Mesothelial cell of epicardium (in vitro differentiated cells): ENCODE measurements around the gene FAM171A2. TPM values are rescaled to one million over a fixed set of nuclear protein-coding genes. Genes with fewer than 3 reads are reported as not detected.
A peak's percentile ranks its signal among the peaks of the same experiment; 100 is the strongest.
"Not testable (repeated sequence)": the region's sequence is repeated elsewhere in the genome, so short reads cannot be mapped to it uniquely, and the experiment has no call there.

ENCODE experiments used
- DNase-seq, 2 experiments: peaks; one replicate each; pipeline ENCODE4 v3.0.0; 2021; ENCODE audit warnings: low spot score in 2 of 2; ENCODE audit not compliant: unreplicated experiment in 2 of 2
- H3K27ac Mint-ChIP-seq: 2 replicates; pipeline ENCODE4 v1.8.0; 2021; ENCODE audit warnings: mixed read lengths
- H3K27me3 Mint-ChIP-seq: 2 replicates; pipeline ENCODE4 v1.8.0; 2021; ENCODE audit warnings: low read depth, mixed read lengths
- H3K36me3 Mint-ChIP-seq: 2 replicates; pipeline ENCODE4 v1.8.0; 2021; ENCODE audit warnings: mixed read lengths
- H3K4me1 Mint-ChIP-seq: 2 replicates; pipeline ENCODE4 v1.8.0; 2021; ENCODE audit warnings: mixed read lengths
- H3K4me3 Mint-ChIP-seq: 2 replicates; pipeline ENCODE4 v1.8.0; 2021; ENCODE audit warnings: mild to moderate bottlenecking, moderate library complexity, mixed read lengths
- H3K9me3 Mint-ChIP-seq: 2 replicates; pipeline ENCODE4 v1.8.0; 2021; ENCODE audit warnings: mixed read lengths
- total RNA-seq: library from RNA; stranded (reverse); gene quantifications from 3 replicates; pipeline ENCODE4 v1.2.1, GENCODE V29; 2021
- TF ChIP-seq, protein P1 (sequence below): fragments of 200-600 bp; sonication (generic); IDR thresholded peaks from one replicate; pipeline ENCODE4 v1.5.0; 2021; ENCODE audit warnings: antibody characterized with exemption; ENCODE audit not compliant: unreplicated experiment

The FAM171A2 gene
- total RNA-seq, 1 donor from 2014 or later = 64.7 TPM

GRCh38 chr17:44334315-44334714 is 29.3 kb downstream of the FAM171A2 start:
- H3K27ac Mint-ChIP-seq = no peak overlapping the region
- no peak for DNase-seq

DNA sequence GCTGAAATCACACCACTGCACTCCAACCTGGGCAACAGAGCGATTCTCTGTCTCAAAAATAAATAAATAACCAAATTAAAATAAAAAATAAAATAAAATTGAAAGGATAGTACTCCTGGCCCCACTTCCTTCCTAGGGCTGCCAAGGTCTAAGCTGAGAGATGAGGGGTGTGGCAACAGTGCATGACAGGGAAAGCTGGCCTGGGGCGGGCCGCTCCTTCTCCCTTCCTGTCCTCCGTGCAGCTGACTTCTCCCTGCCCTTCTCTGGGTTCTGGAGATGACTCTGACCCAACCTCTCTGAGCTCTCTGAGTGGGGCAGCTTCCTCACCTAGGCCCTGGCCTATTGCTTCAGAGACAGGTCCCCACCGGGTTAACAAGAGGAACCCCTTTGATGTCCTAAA is 30.3 kb downstream of the FAM171A2 start:
- no peak overlapping the region for H3K27ac Mint-ChIP-seq
- no peak overlapping the region for H3K4me3 Mint-ChIP-seq
- no peaks in the 10 kb centered on the region for H3K36me3 Mint-ChIP-seq
- peaks cover 7% of the 10 kb centered on the region for H3K27me3 Mint-ChIP-seq
- no peaks in the 10 kb centered on the region for H3K9me3 Mint-ChIP-seq
- no peaks in the 10 kb centered on the region for H3K4me1 Mint-ChIP-seq
- DNase-seq = no peak
- TF ChIP-seq, protein P1, sequence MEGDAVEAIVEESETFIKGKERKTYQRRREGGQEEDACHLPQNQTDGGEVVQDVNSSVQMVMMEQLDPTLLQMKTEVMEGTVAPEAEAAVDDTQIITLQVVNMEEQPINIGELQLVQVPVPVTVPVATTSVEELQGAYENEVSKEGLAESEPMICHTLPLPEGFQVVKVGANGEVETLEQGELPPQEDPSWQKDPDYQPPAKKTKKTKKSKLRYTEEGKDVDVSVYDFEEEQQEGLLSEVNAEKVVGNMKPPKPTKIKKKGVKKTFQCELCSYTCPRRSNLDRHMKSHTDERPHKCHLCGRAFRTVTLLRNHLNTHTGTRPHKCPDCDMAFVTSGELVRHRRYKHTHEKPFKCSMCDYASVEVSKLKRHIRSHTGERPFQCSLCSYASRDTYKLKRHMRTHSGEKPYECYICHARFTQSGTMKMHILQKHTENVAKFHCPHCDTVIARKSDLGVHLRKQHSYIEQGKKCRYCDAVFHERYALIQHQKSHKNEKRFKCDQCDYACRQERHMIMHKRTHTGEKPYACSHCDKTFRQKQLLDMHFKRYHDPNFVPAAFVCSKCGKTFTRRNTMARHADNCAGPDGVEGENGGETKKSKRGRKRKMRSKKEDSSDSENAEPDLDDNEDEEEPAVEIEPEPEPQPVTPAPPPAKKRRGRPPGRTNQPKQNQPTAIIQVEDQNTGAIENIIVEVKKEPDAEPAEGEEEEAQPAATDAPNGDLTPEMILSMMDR = no peak

More at GRCh38 chr17:44334315-44334714, 29.3 kb downstream of the FAM171A2 start:
- Mint-ChIP-seq H3K36me3 (no peaks in the 10 kb centered on the region), H3K4me3 (no peak overlapping the region), H3K27me3 (peaks cover 7% of the 10 kb centered on the region), H3K9me3 (no peaks in the 10 kb centered on the region), H3K4me1 (no peaks in the 10 kb centered on the region)
- TF ChIP-seq, protein P1 = no peak

DNA sequence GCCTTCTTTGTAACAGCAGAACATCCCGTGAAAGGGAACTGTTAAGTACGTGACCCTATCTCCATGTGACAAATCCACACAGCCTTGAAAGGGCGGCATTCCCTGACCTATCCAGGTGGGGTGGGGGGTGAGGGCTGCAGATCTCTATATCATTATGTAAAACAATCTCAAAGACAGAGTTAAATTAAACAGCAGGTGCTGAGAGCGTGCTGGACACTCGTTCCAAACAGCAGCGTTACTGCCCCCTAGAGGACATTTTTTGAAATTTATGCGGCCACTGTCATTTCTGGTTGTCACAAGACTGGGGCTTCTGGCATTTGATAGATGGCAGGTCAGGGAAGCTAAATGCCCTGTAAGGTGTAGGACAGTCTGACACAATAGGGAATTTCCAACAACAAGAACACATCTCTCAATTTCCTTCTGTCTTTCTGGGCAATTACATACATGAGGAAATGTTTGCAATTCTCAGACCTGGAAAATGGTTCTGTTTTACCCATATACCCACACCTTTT is 32.3 kb downstream of the FAM171A2 start:
- Mint-ChIP-seq H3K36me3 (no peaks in the 10 kb centered on the region), H3K9me3 (no peaks in the 10 kb centered on the region), H3K4me3 (no peak overlapping the region), H3K27ac (no peak overlapping the region), H3K27me3 (peaks cover 4% of the 10 kb centered on the region), H3K4me1 (peaks cover 4% of the 10 kb centered on the region)
- DNase-seq = peak in 1 of 2 experiments; percentile 74
- TF ChIP-seq, protein P1 = peak; percentile 84

GRCh38 chr17:44330263-44330662 is 33.4 kb downstream of the FAM171A2 start:
- not testable (repeated sequence) for H3K36me3 Mint-ChIP-seq, H3K9me3 Mint-ChIP-seq, H3K27me3 Mint-ChIP-seq, H3K27ac Mint-ChIP-seq, DNase-seq, H3K4me1 Mint-ChIP-seq, H3K4me3 Mint-ChIP-seq

GRCh38 chr17:44329516-44329915 is 34.1 kb downstream of the FAM171A2 start:
- H3K36me3 Mint-ChIP-seq, H3K9me3 Mint-ChIP-seq, H3K4me3 Mint-ChIP-seq, H3K27ac Mint-ChIP-seq, DNase-seq, H3K27me3 Mint-ChIP-seq: not testable (repeated sequence)
- peaks cover 12% of the 10 kb centered on the region for H3K4me1 Mint-ChIP-seq

DNA sequence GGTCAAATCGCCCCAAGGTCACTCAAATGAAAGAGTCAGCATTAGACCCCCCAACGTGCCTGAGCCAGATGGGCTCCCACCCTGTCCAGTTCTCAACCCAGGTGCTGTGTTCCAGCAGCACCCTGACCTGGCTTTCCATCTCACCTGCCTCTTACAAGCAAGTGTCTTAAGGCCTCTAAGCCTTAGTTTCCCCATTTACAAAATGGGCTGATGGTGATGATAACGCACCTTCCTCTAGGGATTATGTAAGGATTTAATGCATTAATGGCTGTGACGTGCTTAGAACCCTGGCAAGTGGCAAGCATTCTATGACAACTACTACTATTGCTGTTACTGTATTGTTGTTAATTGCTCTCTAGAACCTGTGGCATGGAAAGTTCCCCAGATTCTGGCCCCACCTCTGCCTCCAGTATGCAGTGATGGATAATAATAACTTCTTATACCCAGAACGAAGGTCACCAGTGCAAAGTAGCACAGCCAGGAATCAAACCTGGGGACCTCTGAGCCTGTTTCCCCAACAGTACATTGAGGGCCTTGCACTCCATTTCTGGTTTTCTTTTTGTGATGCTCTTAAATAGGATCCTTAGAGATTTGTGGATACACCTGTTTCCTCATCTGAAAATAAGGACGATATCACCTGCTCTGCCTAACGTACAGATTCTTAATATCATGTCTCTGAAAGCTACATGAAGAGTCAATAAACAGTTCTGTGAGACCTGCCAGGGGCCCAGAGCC is 35.8 kb downstream of the FAM171A2 start:
- no peak overlapping the region for H3K27ac Mint-ChIP-seq
- no peak for DNase-seq
- no peaks in the 10 kb centered on the region for H3K9me3 Mint-ChIP-seq
- no peaks in the 10 kb centered on the region for H3K36me3 Mint-ChIP-seq
- TF ChIP-seq, protein P1 = no peak
- no peaks in the 10 kb centered on the region for H3K27me3 Mint-ChIP-seq
- H3K4me1 Mint-ChIP-seq = peaks cover 21% of the 10 kb centered on the region
- H3K4me3 Mint-ChIP-seq = no peak overlapping the region
